Measurements from ENCODE around the gene CES1. TPM values are rescaled to one million over a fixed set of nuclear protein-coding genes. Genes with fewer than 3 reads are reported as not detected.

CES1 gene
- total RNA-seq: 0.30 TPM in 1 of 2 replicates, not detected in the other

DNA sequence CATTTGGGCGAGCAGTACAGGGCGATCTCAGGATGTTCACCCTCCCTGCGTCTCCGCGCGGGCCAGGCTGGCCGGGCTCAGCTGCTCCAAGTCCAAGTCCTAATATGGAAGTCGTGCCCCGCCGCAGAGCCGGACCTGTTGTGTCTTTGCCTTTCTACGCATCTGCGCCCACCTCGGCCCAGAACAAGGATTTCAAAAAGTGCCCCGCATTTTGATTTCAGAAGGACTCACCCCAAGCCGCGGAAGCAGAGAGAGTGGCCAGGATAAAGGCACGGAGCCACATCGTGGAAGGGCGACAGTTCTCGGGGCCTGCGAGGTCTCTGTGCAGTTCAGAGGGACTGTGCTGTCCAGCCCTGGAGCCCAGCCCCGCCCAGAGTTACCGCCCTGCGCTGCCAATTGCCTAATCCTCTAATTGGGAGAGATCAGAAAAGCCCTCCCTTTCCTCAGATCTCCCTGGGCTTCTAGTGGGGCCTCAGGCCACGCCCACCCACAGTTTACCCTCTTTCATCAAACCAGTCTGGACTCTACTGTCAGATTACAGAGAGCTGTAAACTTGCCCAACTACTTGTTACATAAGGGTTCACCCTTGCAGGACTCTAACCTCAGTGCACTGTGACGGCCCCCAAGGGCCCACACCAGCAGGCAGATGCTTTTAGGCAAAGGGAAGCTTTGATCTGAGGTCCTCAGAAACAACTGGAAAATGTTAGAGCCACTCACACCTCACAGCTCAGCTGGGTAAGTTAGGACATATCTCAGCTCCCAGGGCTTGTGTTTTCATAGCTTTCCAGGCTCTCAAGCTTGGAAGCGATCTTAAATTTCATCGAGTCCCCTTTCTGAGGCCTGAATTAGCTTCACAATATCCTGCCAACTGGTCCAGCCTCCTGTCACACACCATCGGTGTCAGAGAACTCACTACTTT lies at the start of gene CES1:
TSS of gene CES1 (minus strand) at position 324 of the 919 bp plus-strand sequence. CDS start at position 283, 41 bp downstream.

DNA sequence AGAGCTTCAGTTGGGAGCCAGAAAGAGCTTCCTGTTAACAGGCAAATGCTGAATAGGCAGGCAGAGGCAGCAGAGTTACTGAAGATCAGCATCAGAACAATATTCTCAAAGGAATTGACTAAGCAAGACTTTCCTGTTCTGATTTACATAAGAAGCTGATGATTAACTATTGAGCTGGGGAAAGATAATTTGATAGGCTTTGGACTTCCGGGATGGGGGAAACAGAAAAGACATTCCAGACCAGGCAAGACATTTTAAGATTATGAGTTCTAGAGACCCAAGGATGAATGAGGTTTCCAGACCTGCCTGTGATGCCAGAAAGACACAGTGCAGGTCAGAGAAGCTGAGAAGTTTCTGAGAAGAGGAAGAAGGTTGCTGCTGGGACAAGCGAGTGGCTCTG lies 42.4 kb upstream of the CES1 start, which contains the start of gene CES5A:
TSS of gene CES5A (minus strand) at position 101 of the 400 bp plus-strand sequence. CDS start 152 bp downstream, outside the sequence.

Other genes starting within 250 kb of the CES1 start
- gene SLC6A2, start 177.1 kb downstream of the CES1 start, total RNA-seq: not detected in 2 replicates
- not detected in 2 replicates for gene CES5A, start 42.3 kb upstream of the CES1 start, total RNA-seq